SK-N-SH treated with all-trans-retinoic acid at 6 μM for 48 hours (cell line): ENCODE measurements around the gene TRAT1.

Source experiments
- ATAC-seq: fragments of 200-7000 bp; cut with Tn5 transposase; 3 replicates; pipeline ENCODE4 v1.9.1; 2020; ENCODE audit warnings: mild to moderate bottlenecking, moderate library complexity
- ARNTL ChIP-seq: fragments of 450-650 bp; formaldehyde crosslinking; IDR thresholded peaks from 2 replicates; pipeline ENCODE4 v1.5.0; 2020; ENCODE audit warnings: low read depth, mild to moderate bottlenecking, moderate library complexity, borderline replicate concordance
- BACH2 ChIP-seq: fragments of 250-450 bp; sonication (Bioruptor Pico); IDR thresholded peaks from 2 replicates; pipeline ENCODE4 v1.9.0; 2021; ENCODE audit warnings: mild to moderate bottlenecking, borderline replicate concordance
- CSDC2 ChIP-seq: fragments of 250-450 bp; sonication (Bioruptor Pico); IDR thresholded peaks from 2 replicates; pipeline ENCODE4 v1.5.0; 2020; ENCODE audit warnings: mild to moderate bottlenecking, moderate library complexity
- ESRRG ChIP-seq: fragments of 250-450 bp; sonication (Bioruptor Pico); IDR thresholded peaks from 2 replicates; pipeline ENCODE4 v1.6.1; 2021; ENCODE audit warnings: mild to moderate bottlenecking
- GLIS3 ChIP-seq: fragments of 250-450 bp; sonication (Bioruptor Pico); IDR thresholded peaks from 2 replicates; pipeline ENCODE4 v1.5.0; 2020; ENCODE audit warnings: mild to moderate bottlenecking, moderate library complexity
- ISL1 ChIP-seq: fragments of 250-450 bp; sonication (Bioruptor Pico); IDR thresholded peaks from 2 replicates; pipeline ENCODE4 v2.1.2; 2022; ENCODE audit warnings: mild to moderate bottlenecking, moderate library complexity
- OSR1 ChIP-seq: fragments of 250-450 bp; sonication (Bioruptor Pico); IDR thresholded peaks from 2 replicates; pipeline ENCODE4 v1.8.0; 2022; ENCODE audit warnings: moderate library complexity, mild to moderate bottlenecking, inconsistent platforms
- POU6F1 ChIP-seq: fragments of 250-450 bp; sonication (Bioruptor Pico); IDR thresholded peaks from 2 replicates; pipeline ENCODE4 v1.8.0; 2021; ENCODE audit warnings: low read depth, mild to moderate bottlenecking, moderate library complexity, borderline replicate concordance
- PPARA ChIP-seq: fragments of 250-450 bp; sonication (Bioruptor Pico); IDR thresholded peaks from 2 replicates; pipeline ENCODE4 v1.5.0; 2020; ENCODE audit warnings: mild to moderate bottlenecking, borderline replicate concordance
- RARB ChIP-seq: fragments of 250-450 bp; sonication (Bioruptor Pico); IDR thresholded peaks from 2 replicates; pipeline ENCODE4 v1.8.0; 2021; ENCODE audit warnings: mild to moderate bottlenecking, moderate library complexity
- SNAI2 ChIP-seq: fragments of 250-450 bp; sonication (Bioruptor Pico); IDR thresholded peaks from 2 replicates; pipeline ENCODE4 v1.5.0; 2020; ENCODE audit warnings: mild to moderate bottlenecking, moderate library complexity
- TCF4 ChIP-seq: fragments of 250-450 bp; sonication (Bioruptor Pico); IDR thresholded peaks from 2 replicates; pipeline ENCODE4 v1.8.0; 2021; ENCODE audit warnings: mild to moderate bottlenecking, moderate library complexity, borderline replicate concordance
- TOX ChIP-seq: fragments of 250-450 bp; sonication (Bioruptor Pico); IDR thresholded peaks from 2 replicates; pipeline ENCODE4 v1.8.0; 2021; ENCODE audit warnings: mild to moderate bottlenecking, moderate library complexity, borderline replicate concordance
- ZC3H10 ChIP-seq: fragments of 250-450 bp; sonication (Bioruptor Pico); IDR thresholded peaks from 2 replicates; pipeline ENCODE4 v1.5.1; 2021; ENCODE audit warnings: mild to moderate bottlenecking, moderate library complexity
- ZFP3 ChIP-seq: fragments of 250-450 bp; sonication (Bioruptor Pico); IDR thresholded peaks from 2 replicates; pipeline ENCODE4 v1.5.0; 2020; ENCODE audit warnings: mild to moderate bottlenecking, moderate library complexity
- ZNF565 ChIP-seq: fragments of 450-650 bp; formaldehyde crosslinking; conservative IDR thresholded peaks from 2 replicates; pipeline ENCODE4 v1.5.0; 2020; ENCODE audit warnings: low read depth, mild to moderate bottlenecking, moderate library complexity
- ZNF70 ChIP-seq: fragments of 450-650 bp; formaldehyde crosslinking; IDR thresholded peaks from 2 replicates; pipeline ENCODE4 v1.5.0; 2020; ENCODE audit warnings: mild to moderate bottlenecking, moderate library complexity
- ZNF8 ChIP-seq: fragments of 450-650 bp; formaldehyde crosslinking; IDR thresholded peaks from 2 replicates; pipeline ENCODE4 v1.5.0; 2020; ENCODE audit warnings: mild to moderate bottlenecking, moderate library complexity
- TF ChIP-seq, protein P1 (sequence below): fragments of 250-450 bp; sonication (Bioruptor Pico); IDR thresholded peaks from 2 replicates; pipeline ENCODE4 v1.5.0; 2020; ENCODE audit warnings: mild to moderate bottlenecking, moderate library complexity
- TF ChIP-seq, protein P2 (sequence below): fragments of 250-450 bp; sonication (Bioruptor Pico); IDR thresholded peaks from 2 replicates; pipeline ENCODE4 v1.5.1; 2020; ENCODE audit warnings: low read depth, mild to moderate bottlenecking, moderate library complexity
- TF ChIP-seq, protein P3 (sequence below): fragments of 250-450 bp; sonication (Bioruptor Pico); IDR thresholded peaks from 2 replicates; pipeline ENCODE4 v1.8.0; 2020; ENCODE audit warnings: mild to moderate bottlenecking, moderate library complexity, borderline replicate concordance

TRAT1 gene

GRCh38 chr3:108891833-108892232 is 69.2 kb downstream of the TRAT1 start:
- TF ChIP-seq OSR1 (CRISPR knock-in tag): no peak
- TF ChIP-seq ESRRG: no peak
- TF ChIP-seq ARNTL (CRISPR knock-in tag): no peak
- no peak for TF ChIP-seq PPARA (CRISPR knock-in tag)
- no peak for TF ChIP-seq ZNF8 (CRISPR knock-in tag)
- TF ChIP-seq SNAI2 (CRISPR knock-in tag): no peak
- TF ChIP-seq ZNF70 (CRISPR knock-in tag): no peak
- TF ChIP-seq BACH2 (CRISPR knock-in tag): no peak
- no peak for TF ChIP-seq ISL1 (CRISPR knock-in tag)
- TF ChIP-seq, protein P1, sequence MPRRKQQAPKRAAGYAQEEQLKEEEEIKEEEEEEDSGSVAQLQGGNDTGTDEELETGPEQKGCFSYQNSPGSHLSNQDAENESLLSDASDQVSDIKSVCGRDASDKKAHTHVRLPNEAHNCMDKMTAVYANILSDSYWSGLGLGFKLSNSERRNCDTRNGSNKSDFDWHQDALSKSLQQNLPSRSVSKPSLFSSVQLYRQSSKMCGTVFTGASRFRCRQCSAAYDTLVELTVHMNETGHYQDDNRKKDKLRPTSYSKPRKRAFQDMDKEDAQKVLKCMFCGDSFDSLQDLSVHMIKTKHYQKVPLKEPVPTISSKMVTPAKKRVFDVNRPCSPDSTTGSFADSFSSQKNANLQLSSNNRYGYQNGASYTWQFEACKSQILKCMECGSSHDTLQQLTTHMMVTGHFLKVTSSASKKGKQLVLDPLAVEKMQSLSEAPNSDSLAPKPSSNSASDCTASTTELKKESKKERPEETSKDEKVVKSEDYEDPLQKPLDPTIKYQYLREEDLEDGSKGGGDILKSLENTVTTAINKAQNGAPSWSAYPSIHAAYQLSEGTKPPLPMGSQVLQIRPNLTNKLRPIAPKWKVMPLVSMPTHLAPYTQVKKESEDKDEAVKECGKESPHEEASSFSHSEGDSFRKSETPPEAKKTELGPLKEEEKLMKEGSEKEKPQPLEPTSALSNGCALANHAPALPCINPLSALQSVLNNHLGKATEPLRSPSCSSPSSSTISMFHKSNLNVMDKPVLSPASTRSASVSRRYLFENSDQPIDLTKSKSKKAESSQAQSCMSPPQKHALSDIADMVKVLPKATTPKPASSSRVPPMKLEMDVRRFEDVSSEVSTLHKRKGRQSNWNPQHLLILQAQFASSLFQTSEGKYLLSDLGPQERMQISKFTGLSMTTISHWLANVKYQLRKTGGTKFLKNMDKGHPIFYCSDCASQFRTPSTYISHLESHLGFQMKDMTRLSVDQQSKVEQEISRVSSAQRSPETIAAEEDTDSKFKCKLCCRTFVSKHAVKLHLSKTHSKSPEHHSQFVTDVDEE: no peak
- TF ChIP-seq, protein P2, sequence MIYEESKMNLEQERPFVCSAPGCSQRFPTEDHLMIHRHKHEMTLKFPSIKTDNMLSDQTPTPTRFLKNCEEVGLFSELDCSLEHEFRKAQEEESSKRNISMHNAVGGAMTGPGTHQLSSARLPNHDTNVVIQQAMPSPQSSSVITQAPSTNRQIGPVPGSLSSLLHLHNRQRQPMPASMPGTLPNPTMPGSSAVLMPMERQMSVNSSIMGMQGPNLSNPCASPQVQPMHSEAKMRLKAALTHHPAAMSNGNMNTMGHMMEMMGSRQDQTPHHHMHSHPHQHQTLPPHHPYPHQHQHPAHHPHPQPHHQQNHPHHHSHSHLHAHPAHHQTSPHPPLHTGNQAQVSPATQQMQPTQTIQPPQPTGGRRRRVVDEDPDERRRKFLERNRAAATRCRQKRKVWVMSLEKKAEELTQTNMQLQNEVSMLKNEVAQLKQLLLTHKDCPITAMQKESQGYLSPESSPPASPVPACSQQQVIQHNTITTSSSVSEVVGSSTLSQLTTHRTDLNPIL (CRISPR knock-in tag): no peak
- TF ChIP-seq, protein P3, sequence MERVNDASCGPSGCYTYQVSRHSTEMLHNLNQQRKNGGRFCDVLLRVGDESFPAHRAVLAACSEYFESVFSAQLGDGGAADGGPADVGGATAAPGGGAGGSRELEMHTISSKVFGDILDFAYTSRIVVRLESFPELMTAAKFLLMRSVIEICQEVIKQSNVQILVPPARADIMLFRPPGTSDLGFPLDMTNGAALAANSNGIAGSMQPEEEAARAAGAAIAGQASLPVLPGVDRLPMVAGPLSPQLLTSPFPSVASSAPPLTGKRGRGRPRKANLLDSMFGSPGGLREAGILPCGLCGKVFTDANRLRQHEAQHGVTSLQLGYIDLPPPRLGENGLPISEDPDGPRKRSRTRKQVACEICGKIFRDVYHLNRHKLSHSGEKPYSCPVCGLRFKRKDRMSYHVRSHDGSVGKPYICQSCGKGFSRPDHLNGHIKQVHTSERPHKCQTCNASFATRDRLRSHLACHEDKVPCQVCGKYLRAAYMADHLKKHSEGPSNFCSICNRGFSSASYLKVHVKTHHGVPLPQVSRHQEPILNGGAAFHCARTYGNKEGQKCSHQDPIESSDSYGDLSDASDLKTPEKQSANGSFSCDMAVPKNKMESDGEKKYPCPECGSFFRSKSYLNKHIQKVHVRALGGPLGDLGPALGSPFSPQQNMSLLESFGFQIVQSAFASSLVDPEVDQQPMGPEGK: no peak
- no peak for TF ChIP-seq ZFP3 (CRISPR knock-in tag)
- TF ChIP-seq GLIS3 (CRISPR knock-in tag): no peak
- no peak for TF ChIP-seq RARB
- TF ChIP-seq ZNF565 (CRISPR knock-in tag): no peak
- TF ChIP-seq TCF4 (CRISPR knock-in tag): no peak
- no peak for ATAC-seq

DNA sequence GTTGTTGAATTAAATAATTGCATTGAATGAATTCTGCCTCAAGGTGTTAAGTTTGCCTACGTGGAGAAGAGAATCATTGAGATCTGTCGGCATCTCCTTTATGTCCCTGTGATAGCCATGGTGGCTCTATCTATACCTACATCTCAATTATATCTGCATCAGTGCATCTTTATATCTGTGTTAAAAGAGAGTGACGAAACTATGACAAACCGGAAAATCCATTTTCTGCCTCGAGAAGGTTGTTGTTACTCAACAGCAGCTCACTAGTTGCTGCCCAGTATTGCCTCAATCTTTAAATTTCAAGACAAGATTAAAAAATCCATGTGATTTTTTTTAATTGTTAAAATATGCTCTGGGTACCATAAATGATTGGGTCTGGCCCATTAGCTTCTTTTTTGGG is 72.4 kb downstream of the TRAT1 start:
- no peak for ATAC-seq
- TF ChIP-seq POU6F1 (CRISPR knock-in tag): no peak
- no peak for TF ChIP-seq ZNF8 (CRISPR knock-in tag)

DNA sequence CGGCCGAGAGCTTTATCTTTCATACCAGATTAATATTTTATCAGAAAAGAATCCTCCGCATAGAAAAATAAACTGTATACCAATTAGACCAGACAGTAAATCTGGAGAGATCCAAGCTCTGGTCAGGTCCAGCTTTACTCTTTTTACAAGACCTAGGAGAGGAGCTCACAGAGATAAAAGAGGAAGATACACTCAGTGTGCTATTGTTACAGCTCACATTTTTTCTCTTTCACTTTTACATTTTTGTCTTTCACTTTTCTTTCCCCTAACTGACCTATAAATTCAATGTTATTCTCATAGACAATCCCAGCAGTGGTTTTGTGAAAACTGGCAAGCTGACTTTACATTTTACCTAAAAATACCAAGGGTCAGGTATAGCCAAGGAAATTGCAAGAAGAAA is 75.3 kb downstream of the TRAT1 start:
- ATAC-seq: no peak

More for the DNA sequence above, 75.3 kb downstream of the TRAT1 start:
- TF ChIP-seq ZNF565 (CRISPR knock-in tag) (no peak), ZNF70 (CRISPR knock-in tag) (no peak), TOX (CRISPR knock-in tag) (no peak), ZFP3 (CRISPR knock-in tag) (no peak), BACH2 (CRISPR knock-in tag) (no peak), TCF4 (CRISPR knock-in tag) (no peak), CSDC2 (CRISPR knock-in tag) (no peak), GLIS3 (CRISPR knock-in tag) (no peak), PPARA (CRISPR knock-in tag) (no peak), ARNTL (CRISPR knock-in tag) (no peak), ZC3H10 (CRISPR knock-in tag) (no peak), ZNF8 (CRISPR knock-in tag) (no peak)
- TF ChIP-seq, protein P3: no peak
- TF ChIP-seq, all 23 proteins: peak for 0
